HG03060 (cell line): ENCODE measurements around the gene CFAP57.

ENCODE experiments used
- ATAC-seq: cut with Tn5 transposase; IDR thresholded peaks from one replicate; pipeline ENCODE4 v1.9.1; 2021; ENCODE audit warnings: low read depth, moderate number of reproducible peaks; ENCODE audit not compliant: unreplicated experiment

The CFAP57 gene

GRCh38 chr1:43221797-43222196 lies 49.7 kb downstream of the CFAP57 start:
- ATAC-seq, result no peak

GRCh38 chr1:43222879-43223278 lies 50.7 kb downstream of the CFAP57 start:
- ATAC-seq, result no peak

- no peak for ATAC-seq
Observed at GRCh38 chr1:43225168-43225567, 53.0 kb downstream of the CFAP57 start.

GRCh38 chr1:43227143-43227764 lies 55.1 kb downstream of the CFAP57 start:
- no peak for ATAC-seq

- no peak for ATAC-seq
Observed at GRCh38 chr1:43229826-43230780, 58.0 kb downstream of the CFAP57 start.

GRCh38 chr1:43232074-43232473 lies 59.9 kb downstream of the CFAP57 start:
- ATAC-seq, result no peak

- no peak for ATAC-seq
Observed at GRCh38 chr1:43232482-43232881, 60.4 kb downstream of the CFAP57 start.

GRCh38 chr1:43233631-43234030 lies 61.5 kb downstream of the CFAP57 start:
- no peak for ATAC-seq

GRCh38 chr1:43234267-43234666 lies 62.1 kb downstream of the CFAP57 start:
- ATAC-seq, result no peak

- no peak for ATAC-seq
Observed at GRCh38 chr1:43235040-43235439, 62.9 kb downstream of the CFAP57 start.

GRCh38 chr1:43235451-43236121 lies 63.5 kb downstream of the CFAP57 start:
- ATAC-seq, result no peak

- no peak for ATAC-seq
Observed at GRCh38 chr1:43237121-43237520, 65.0 kb downstream of the CFAP57 start.

- no peak for ATAC-seq
Observed at GRCh38 chr1:43238085-43238484, 66.0 kb downstream of the CFAP57 start.

GRCh38 chr1:43238991-43239469 lies 66.9 kb downstream of the CFAP57 start:
- no peak for ATAC-seq

- peak; percentile 54 for ATAC-seq
Observed at GRCh38 chr1:43239484-43239883, 67.4 kb downstream of the CFAP57 start.

GRCh38 chr1:43241413-43241836 lies 69.3 kb downstream of the CFAP57 start:
- ATAC-seq, result no peak

GRCh38 chr1:43243299-43243698 lies 71.2 kb downstream of the CFAP57 start:
- no peak for ATAC-seq

GRCh38 chr1:43246466-43247213 lies 74.5 kb downstream of the CFAP57 start:
- ATAC-seq, result no peak

GRCh38 chr1:43247256-43247921 lies 75.3 kb downstream of the CFAP57 start:
- ATAC-seq, result no peak

- ATAC-seq, result no peak
Observed at GRCh38 chr1:43250351-43250761, 78.2 kb downstream of the CFAP57 start.
